ENCODE data around the gene GRIK4.

DNA sequence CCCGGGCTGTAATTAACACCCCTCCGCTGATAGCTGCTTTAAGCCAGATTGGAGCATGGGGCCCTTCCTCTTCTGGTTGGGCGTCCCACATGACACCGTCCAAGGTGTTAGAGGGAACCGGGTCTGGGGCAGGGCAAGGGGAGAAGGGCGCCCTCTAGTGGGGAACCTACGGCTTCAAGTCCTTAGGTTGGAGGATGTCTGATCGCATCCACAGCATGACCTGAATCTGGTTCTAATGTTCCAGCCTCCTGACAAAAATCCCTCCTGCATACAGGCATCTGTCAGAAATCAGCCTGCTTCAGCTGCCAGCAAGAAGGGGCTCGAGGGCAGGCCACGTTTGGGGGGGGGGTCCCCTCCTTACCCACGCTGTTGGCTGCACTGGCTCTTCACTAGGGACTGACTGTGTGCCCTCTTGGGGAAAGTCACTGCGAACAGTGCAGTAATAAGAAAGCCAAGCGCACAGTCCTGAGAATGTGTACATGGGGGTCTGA is 418.2 kb downstream of the GRIK4 start:
- TF ChIP-seq EZH2phosphoT487 (IDR thresholded peaks at IDR 0.05; ENCODE audit: insufficient read depth, low read depth), result no peak
- TF ChIP-seq EZH2 (IDR thresholded peaks at IDR 0.05; ENCODE audit: insufficient read depth, poor library complexity, severe bottlenecking), result no peak
